Osteoblast (primary cell): ENCODE results near the gene HOXA3. TPM values are rescaled to one million over a fixed set of nuclear protein-coding genes. Genes with fewer than 3 reads are reported as not detected.

ENCODE experiments used
- DNase-seq: peaks from one replicate; pipeline ENCODE4 v3.0.0; 2011; ENCODE audit warnings: low spot score, mixed read lengths; ENCODE audit not compliant: insufficient read length; ENCODE audit errors: missing footprints
- H2AFZ ChIP-seq: 2 replicates; pipeline ENCODE4 v1.6.0; 2011; ENCODE audit warnings: mild to moderate bottlenecking, low read length
- H3K27ac ChIP-seq: 2 replicates; pipeline ENCODE4 v1.5.1; 2011; ENCODE audit warnings: mild to moderate bottlenecking, low read depth, low read length, moderate library complexity
- H3K27me3 ChIP-seq: 2 replicates; pipeline ENCODE4 v1.6.0; 2012; ENCODE audit warnings: mild to moderate bottlenecking, control low read depth, inconsistent platforms, low read length, moderate library complexity; ENCODE audit not compliant: insufficient read depth
- H3K36me3 ChIP-seq: 2 replicates; pipeline ENCODE4 v1.5.1; 2011; ENCODE audit warnings: mild to moderate bottlenecking, low read length, control low read depth, moderate library complexity; ENCODE audit not compliant: insufficient read depth
- H3K4me1 ChIP-seq: 2 replicates; pipeline ENCODE4 v1.5.1; 2011; ENCODE audit warnings: mild to moderate bottlenecking, low read length, control low read depth, moderate library complexity; ENCODE audit not compliant: insufficient read depth
- H3K4me2 ChIP-seq: 2 replicates; pipeline ENCODE4 v1.6.0; 2011; ENCODE audit warnings: mild to moderate bottlenecking, low read length; ENCODE audit not compliant: insufficient read depth
- H3K4me3 ChIP-seq: fragments of 200-600 bp; sonication (generic); 3 replicates; pipeline ENCODE4 v1.5.1; 2012; ENCODE audit warnings: mild to moderate bottlenecking, low read length, inconsistent platforms; ENCODE audit not compliant: insufficient read depth
- H3K79me2 ChIP-seq: 2 replicates; pipeline ENCODE4 v1.6.0; 2012; ENCODE audit warnings: mild to moderate bottlenecking, low read length, control low read depth, inconsistent platforms; ENCODE audit not compliant: insufficient read depth
- H3K9me3 ChIP-seq: 2 replicates; pipeline ENCODE4 v1.5.1; 2011; ENCODE audit warnings: low read depth, low read length, control low read depth
- H4K20me1 ChIP-seq: 2 replicates; pipeline ENCODE4 v1.6.0; 2012; ENCODE audit warnings: mild to moderate bottlenecking, low read length, control low read depth; ENCODE audit not compliant: insufficient read depth
- CTCF ChIP-seq: IDR thresholded peaks from 2 replicates; pipeline ENCODE4 v1.5.1; 2011; ENCODE audit warnings: mild to moderate bottlenecking, low read depth, low read length, moderate library complexity; ENCODE audit errors: extremely low read depth
- total RNA-seq: library from RNA; depleted of rRNA; stranded (reverse); fragments of >200 nt; gene quantifications from 2 replicates; pipeline ENCODE4 v1.2.3, GENCODE V29; 2012

Gene HOXA3
- total RNA-seq, 1 donor, result 4.0 TPM

DNA sequence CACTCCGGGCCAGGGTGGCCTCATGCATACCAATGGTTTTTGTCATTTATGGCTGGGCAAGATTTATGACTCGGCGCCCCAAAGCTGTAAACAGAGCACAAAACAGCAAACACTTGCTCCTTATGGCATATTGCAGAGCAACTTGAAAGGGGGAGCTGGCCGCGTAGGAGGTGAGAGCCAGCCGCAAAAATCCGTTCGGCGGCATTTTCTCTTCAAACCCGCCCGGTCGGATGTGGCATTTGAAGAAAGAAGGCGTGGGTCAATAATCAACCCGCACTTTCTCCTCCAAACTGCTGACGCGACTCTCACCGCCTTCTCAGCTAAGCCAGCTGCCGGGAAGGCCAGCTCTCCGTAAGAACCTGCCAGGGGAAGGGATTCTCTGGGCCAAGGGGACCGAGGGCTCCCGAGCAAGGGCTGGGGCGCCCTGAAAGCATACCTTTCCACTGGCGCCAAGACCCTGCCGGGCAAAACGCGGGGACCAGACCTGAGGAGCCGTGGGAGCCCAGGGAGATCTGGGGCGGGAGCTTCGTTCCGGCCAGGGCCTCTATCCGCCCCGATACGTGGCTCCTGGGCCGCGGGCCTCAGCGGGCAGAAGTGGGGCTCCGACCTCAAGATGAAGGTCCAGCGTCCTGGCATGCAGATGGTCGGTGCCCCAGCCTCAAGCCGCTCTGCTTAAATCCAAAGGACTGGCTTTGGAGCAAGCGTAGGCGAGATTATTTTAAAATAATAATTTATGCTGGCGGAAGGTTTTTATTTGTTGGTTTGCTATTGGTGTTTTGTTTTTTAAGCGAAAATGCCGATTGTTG is 37.0 kb downstream of the HOXA3 start:
- Histone ChIP-seq H3K27ac (peak overlapping the region; percentile 53), H3K4me1 (peaks cover 42% of the 10 kb centered on the region)

DNA sequence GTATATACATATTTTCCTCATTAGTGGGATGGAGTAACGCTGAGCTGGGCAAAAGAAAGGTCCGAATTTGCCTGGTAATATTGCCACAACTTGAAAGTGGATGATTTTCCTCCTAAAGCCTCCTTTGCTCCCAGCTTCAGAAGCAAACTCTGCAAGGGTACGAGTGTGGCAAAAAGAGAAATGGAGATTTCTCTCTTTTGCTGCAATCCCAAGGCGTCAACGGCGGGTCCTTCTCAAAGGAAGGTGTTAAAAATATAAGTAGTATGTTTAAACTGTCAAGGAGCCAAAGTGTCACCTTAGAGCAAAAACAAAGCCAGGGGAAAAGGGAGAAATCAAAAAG is 37.5 kb downstream of the HOXA3 start:
- Histone ChIP-seq H3K4me3 (peak overlapping the region; percentile 43), H3K9me3 (no peaks in the 10 kb centered on the region), H4K20me1 (peaks cover 17% of the 10 kb centered on the region), H3K79me2 (peaks cover 20% of the 10 kb centered on the region), H3K36me3 (peaks cover 8% of the 10 kb centered on the region), H3K27ac (peak overlapping the region; percentile 51), H3K27me3 (no peaks in the 10 kb centered on the region), H2AFZ (no peak overlapping the region), H3K4me2 (peak overlapping the region; percentile 71), H3K4me1 (peaks cover 44% of the 10 kb centered on the region)
- DNase-seq, result no peak
- no peak for TF ChIP-seq CTCF

More for the DNA sequence above, 37.0 kb downstream of the HOXA3 start:
- Histone ChIP-seq H3K36me3 (peaks cover 8% of the 10 kb centered on the region), H2AFZ (no peak overlapping the region), H3K9me3 (no peaks in the 10 kb centered on the region), H3K27me3 (no peaks in the 10 kb centered on the region), H3K4me3 (peak overlapping the region; percentile 43), H3K79me2 (peaks cover 19% of the 10 kb centered on the region), H3K4me2 (peak overlapping the region; percentile 71), H4K20me1 (peaks cover 18% of the 10 kb centered on the region)
- TF ChIP-seq CTCF, result no peak
- DNase-seq, result peak; percentile 93

DNA sequence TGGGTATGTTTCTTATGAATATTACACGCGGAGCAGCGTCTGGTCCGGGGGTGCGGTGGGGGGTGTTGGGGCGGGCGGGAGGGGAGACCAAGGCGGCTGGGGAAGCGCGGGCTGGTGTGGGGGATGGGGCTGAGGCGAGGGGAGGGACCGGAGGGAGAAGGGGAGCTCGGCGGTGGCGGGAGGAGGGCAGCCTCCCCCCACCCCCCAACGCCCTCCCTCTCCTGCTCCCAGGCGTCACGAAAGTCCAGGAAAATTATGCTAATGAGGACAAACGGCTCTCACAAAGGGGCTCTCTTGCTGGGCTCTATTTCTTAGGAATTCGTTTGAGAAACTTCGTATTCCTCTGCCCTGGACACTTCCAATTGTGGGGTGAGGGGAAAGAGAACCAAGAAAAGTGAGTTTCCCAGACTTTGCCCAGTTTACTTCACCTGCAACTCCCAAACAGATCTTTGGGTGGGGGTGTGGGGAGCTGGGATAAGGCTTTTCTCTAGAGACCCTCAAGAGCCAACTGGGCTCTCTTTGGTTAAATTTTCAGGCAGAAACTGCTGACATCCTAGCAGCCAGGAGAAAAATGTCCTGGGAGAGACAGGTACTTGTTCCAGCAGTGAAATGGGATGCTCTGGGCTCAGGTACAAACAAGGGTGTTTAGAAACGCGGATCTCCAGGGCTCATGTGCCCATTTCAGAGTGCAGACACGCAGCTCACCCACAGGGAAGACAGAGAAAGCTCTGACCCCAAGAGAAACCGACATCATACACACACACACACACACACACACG is 38.2 kb downstream of the HOXA3 start:
- Histone ChIP-seq H3K4me1 (peaks cover 46% of the 10 kb centered on the region), H3K4me3 (peak overlapping the region; percentile 65), H3K27me3 (no peaks in the 10 kb centered on the region), H4K20me1 (peaks cover 16% of the 10 kb centered on the region), H3K4me2 (peak overlapping the region; percentile 77), H2AFZ (no peak overlapping the region), H3K79me2 (peaks cover 22% of the 10 kb centered on the region), H3K9me3 (no peaks in the 10 kb centered on the region), H3K36me3 (peaks cover 5% of the 10 kb centered on the region), H3K27ac (peak overlapping the region; percentile 78)
- peak; percentile 94 for DNase-seq
- no peak for TF ChIP-seq CTCF
